Fibroblast of lung (primary cell): ENCODE measurements around the gene ID3. TPM values are rescaled to one million over a fixed set of nuclear protein-coding genes. Genes with fewer than 3 reads are reported as not detected.

Experiments used
- DNase-seq, 2 donors: peaks; one replicate each; pipeline versions ENCODE4 v3.0.0 to v3.0.0-alpha.2; 2010; ENCODE audit warnings: low read depth in 2 of 2
- H2AFZ ChIP-seq: 2 replicates; pipeline ENCODE4 v1.5.1; 2012; ENCODE audit warnings: low read length, control low read depth, inconsistent platforms
- H3K27ac ChIP-seq: 2 replicates; pipeline ENCODE4 v1.5.1; 2011; ENCODE audit warnings: low read length, control low read depth; ENCODE audit not compliant: insufficient read depth
- H3K27me3 ChIP-seq: 2 replicates; pipeline ENCODE4 v1.5.1; 2011; ENCODE audit warnings: mild to moderate bottlenecking, low read length; ENCODE audit not compliant: control insufficient read depth, insufficient read depth
- H3K36me3 ChIP-seq: 2 replicates; pipeline ENCODE4 v1.5.1; 2011; ENCODE audit warnings: low read length; ENCODE audit not compliant: control insufficient read depth, insufficient read depth
- H3K4me1 ChIP-seq: 2 replicates; pipeline ENCODE4 v1.5.1; 2011; ENCODE audit warnings: low read length; ENCODE audit not compliant: control insufficient read depth, insufficient read depth; ENCODE audit errors: extremely low read depth
- H3K4me2 ChIP-seq: 2 replicates; pipeline ENCODE4 v1.5.1; 2011; ENCODE audit warnings: low read length, control low read depth; ENCODE audit not compliant: insufficient read depth; ENCODE audit errors: extremely low read depth
- H3K4me3 ChIP-seq, 4 experiments: fragments of 200-600 bp in 1 of 4; sonication (generic) in 1 of 4; replicated peaks in 1 of 4; 2 replicates each; pipeline ENCODE4 v1.5.1; 2011 to 2016; ENCODE audit warnings: low read length in 4 of 4, low read depth in 3 of 4, mild to moderate bottlenecking in 3 of 4, control low read depth in 2 of 4, inconsistent platforms in 1 of 4, mixed read lengths in 1 of 4; ENCODE audit not compliant: insufficient read depth in 1 of 4; ENCODE audit errors: control extremely low read depth in 1 of 4
- H3K79me2 ChIP-seq: 2 replicates; pipeline ENCODE4 v1.5.1; 2012; ENCODE audit warnings: mild to moderate bottlenecking, low read length, inconsistent platforms; ENCODE audit not compliant: control insufficient read depth, insufficient read depth
- H3K9ac ChIP-seq: 2 replicates; pipeline ENCODE4 v1.5.1; 2011; ENCODE audit warnings: mild to moderate bottlenecking, low read length, control low read depth; ENCODE audit not compliant: insufficient read depth
- H3K9me3 ChIP-seq: 2 replicates; pipeline ENCODE4 v1.5.1; 2012; ENCODE audit warnings: low read depth, low read length; ENCODE audit not compliant: control insufficient read depth, insufficient read depth
- H4K20me1 ChIP-seq: 2 replicates; pipeline ENCODE4 v1.5.1; 2011; ENCODE audit warnings: low read length; ENCODE audit not compliant: control insufficient read depth, insufficient read depth; ENCODE audit errors: extremely low read depth
- EZH2 ChIP-seq: IDR thresholded peaks from 2 replicates; pipeline ENCODE4 v1.5.1; 2012; ENCODE audit warnings: low read length, control low read depth, mild to moderate bottlenecking; ENCODE audit errors: missing control alignments
- polyA plus RNA-seq, 2 donors: library from polyadenylated mRNA; depleted of rRNA in 1 of 2; stranded (reverse) in 1 of 2; unstranded in 1 of 2; fragments of >200 nt; gene quantifications; 2 replicates each; pipeline ENCODE4 v1.2.1, GENCODE V29; 2011 to 2012; ENCODE audit warnings: missing spikeins in 1 of 2
- total RNA-seq: library from RNA; depleted of rRNA; stranded (reverse); fragments of >200 nt; gene quantifications from 2 replicates; pipeline ENCODE4 v1.2.1, GENCODE V29; 2014
- TF ChIP-seq, protein P1 (sequence below), 2 donors: IDR thresholded peaks in 1 of 2; conservative IDR thresholded peaks in 1 of 2; 1 replicate in 1 of 2; 2 replicates in 1 of 2; pipeline ENCODE4 v1.5.1; 2011 to 2012; ENCODE audit warnings: low read length in 2 of 2, control low read depth in 1 of 2, inconsistent platforms in 1 of 2, low read depth in 1 of 2, mild to moderate bottlenecking in 1 of 2

ID3 gene
- total and polyA plus RNA-seq, 2 donors (not counting 1 experiment from before 2014, with no cell fraction given): 9.9 to 23.0 TPM

DNA sequence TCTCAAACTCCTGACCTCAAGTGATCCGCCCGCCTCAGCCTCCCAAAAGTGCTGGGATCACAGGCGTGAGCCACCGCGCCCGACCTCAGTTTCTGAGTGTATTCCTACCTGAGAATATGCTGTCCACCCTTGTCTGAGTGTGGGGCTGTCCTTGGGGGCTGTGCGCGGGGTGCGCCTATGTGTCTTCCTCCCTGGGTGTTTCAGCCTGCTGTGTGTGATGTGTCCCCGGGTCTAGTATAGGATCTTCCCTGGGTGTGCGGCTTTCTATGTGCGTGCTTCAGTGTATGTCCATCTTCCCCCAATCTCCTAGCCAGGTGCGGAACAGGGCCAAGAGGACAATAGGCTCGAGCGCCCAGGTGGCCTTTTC, 8.3 kb upstream of the ID3 start:
- Histone ChIP-seq H3K9me3 (no peaks in the 10 kb centered on the region), H3K27me3 (no peaks in the 10 kb centered on the region), H3K36me3 (no peaks in the 10 kb centered on the region), H3K4me2 (peak overlapping the region; percentile 69), H3K4me3 (peak overlapping the region in 3 of 4 experiments; percentile 17 to 63 (median 23)), H3K4me1 (peaks cover 2% of the 10 kb centered on the region), H3K9ac (peak overlapping the region; percentile 20), H2AFZ (peak overlapping the region; percentile 70), H3K79me2 (no peaks in the 10 kb centered on the region), H4K20me1 (no peaks in the 10 kb centered on the region), H3K27ac (no peak overlapping the region)
- no peak for DNase-seq
- TF ChIP-seq, protein P1, sequence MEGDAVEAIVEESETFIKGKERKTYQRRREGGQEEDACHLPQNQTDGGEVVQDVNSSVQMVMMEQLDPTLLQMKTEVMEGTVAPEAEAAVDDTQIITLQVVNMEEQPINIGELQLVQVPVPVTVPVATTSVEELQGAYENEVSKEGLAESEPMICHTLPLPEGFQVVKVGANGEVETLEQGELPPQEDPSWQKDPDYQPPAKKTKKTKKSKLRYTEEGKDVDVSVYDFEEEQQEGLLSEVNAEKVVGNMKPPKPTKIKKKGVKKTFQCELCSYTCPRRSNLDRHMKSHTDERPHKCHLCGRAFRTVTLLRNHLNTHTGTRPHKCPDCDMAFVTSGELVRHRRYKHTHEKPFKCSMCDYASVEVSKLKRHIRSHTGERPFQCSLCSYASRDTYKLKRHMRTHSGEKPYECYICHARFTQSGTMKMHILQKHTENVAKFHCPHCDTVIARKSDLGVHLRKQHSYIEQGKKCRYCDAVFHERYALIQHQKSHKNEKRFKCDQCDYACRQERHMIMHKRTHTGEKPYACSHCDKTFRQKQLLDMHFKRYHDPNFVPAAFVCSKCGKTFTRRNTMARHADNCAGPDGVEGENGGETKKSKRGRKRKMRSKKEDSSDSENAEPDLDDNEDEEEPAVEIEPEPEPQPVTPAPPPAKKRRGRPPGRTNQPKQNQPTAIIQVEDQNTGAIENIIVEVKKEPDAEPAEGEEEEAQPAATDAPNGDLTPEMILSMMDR (conservative IDR thresholded peaks at IDR 0.05 in 1 of 2, IDR thresholded peaks at IDR 0.05 in 1 of 2; ENCODE audit: low read depth in 1 of 2, low read length in 2 of 2): no peak
- TF ChIP-seq EZH2: no peak

DNA sequence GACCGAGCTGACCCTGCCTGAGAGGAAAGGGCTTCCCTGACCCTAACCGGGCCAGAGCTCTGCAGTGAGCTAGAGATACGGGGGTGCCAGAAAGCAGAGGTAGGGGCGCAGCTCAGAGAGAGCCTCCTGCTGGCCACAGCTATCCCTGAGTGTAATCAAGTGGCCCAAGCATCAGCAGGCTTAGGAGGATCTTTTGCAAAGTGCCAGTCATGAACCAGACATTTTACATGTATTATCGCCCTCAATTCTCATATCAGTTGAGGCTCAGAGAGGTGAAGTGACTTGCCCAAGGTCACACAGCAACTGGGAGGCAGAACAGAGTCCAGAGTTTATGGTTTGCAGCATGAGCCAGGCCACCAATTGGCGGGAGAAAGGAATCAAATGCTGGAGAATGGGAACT, 7.0 kb upstream of the ID3 start:
- Histone ChIP-seq H3K9ac (no peak overlapping the region), H3K4me2 (no peak overlapping the region), H3K36me3 (no peaks in the 10 kb centered on the region), H3K79me2 (no peaks in the 10 kb centered on the region), H3K27me3 (no peaks in the 10 kb centered on the region), H4K20me1 (no peaks in the 10 kb centered on the region), H3K9me3 (no peaks in the 10 kb centered on the region), H3K4me3 (no peak overlapping the region), H3K4me1 (peaks cover 9% of the 10 kb centered on the region), H2AFZ (no peak overlapping the region), H3K27ac (no peak overlapping the region)
- no peak for DNase-seq
- TF ChIP-seq, protein P1 (conservative IDR thresholded peaks at IDR 0.05 in 1 of 2, IDR thresholded peaks at IDR 0.05 in 1 of 2; ENCODE audit: low read depth in 1 of 2, low read length in 2 of 2): no peak
- no peak for TF ChIP-seq EZH2

DNA sequence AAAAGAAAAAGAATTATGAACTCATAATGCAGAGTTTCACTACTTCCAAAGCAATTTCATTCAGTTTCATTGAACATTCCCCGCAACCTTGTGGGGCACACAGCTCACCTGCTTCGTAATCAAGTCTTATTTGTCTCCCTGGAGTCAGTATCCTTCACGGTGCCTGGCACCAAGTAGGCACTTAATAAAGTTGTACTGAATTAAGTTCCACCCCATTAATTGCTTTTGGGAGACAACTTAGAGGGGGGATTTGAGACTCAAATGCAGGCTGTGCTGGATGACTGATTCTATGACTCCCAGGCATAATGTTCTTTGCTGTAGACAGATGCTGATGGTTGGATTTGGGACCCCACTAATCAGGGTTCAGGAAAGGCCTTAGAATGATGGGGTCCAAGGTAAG, 6.5 kb upstream of the ID3 start:
- Histone ChIP-seq H3K4me2 (no peak overlapping the region), H3K4me3 (no peak overlapping the region), H4K20me1 (no peaks in the 10 kb centered on the region), H3K4me1 (peaks cover 13% of the 10 kb centered on the region), H3K27ac (no peak overlapping the region), H3K9ac (no peak overlapping the region), H3K79me2 (no peaks in the 10 kb centered on the region), H3K27me3 (no peaks in the 10 kb centered on the region), H3K36me3 (no peaks in the 10 kb centered on the region), H3K9me3 (no peaks in the 10 kb centered on the region), H2AFZ (no peak overlapping the region)
- TF ChIP-seq, protein P1 (conservative IDR thresholded peaks at IDR 0.05 in 1 of 2, IDR thresholded peaks at IDR 0.05 in 1 of 2; ENCODE audit: low read depth in 1 of 2, low read length in 2 of 2): no peak
- TF ChIP-seq EZH2: no peak
- DNase-seq: no peak
